HCT116 (cell line): ENCODE results near the gene RAP2A.

Source experiments
- ELF1 ChIP-seq: IDR thresholded peaks from 2 replicates; pipeline ENCODE4 v1.6.1; 2012; ENCODE audit warnings: low read depth, borderline replicate concordance
- EZH2 ChIP-seq: fragments of 200-600 bp; sonication (generic); IDR thresholded peaks from 2 replicates; pipeline ENCODE4 v1.6.1; 2017; ENCODE audit warnings: antibody characterized with exemption, mixed run types
- EZH2phosphoT487 ChIP-seq: fragments of 200-600 bp; IDR thresholded peaks from 2 replicates; pipeline ENCODE4 v1.6.1; 2018; ENCODE audit warnings: antibody characterized with exemption, borderline replicate concordance
- POLR2A ChIP-seq: IDR thresholded peaks from 2 replicates; pipeline ENCODE4 v1.7.0; 2011; ENCODE audit warnings: borderline replicate concordance; ENCODE audit not compliant: insufficient read depth, insufficient read length; ENCODE audit errors: extremely low read depth
- POLR2AphosphoS5 ChIP-seq: IDR thresholded peaks from 2 replicates; pipeline ENCODE4 v1.6.1; 2011; ENCODE audit warnings: mild to moderate bottlenecking, low read depth, low read length, moderate library complexity
- ZNF274 ChIP-seq: fragments of 200-500 bp; sonication (Bioruptor generic); IDR thresholded peaks from 2 replicates; pipeline ENCODE4 v1.6.1; 2014; ENCODE audit warnings: mild to moderate bottlenecking, low read depth, low read length, inconsistent platforms
- TF ChIP-seq, protein P1 (sequence below), 3 experiments: fragments of 200-600 bp in 1 of 3; sonication (generic) in 1 of 3; IDR thresholded peaks in 2 of 3; conservative IDR thresholded peaks in 1 of 3; 2 replicates each; pipeline ENCODE4 v1.5.1; 2012 to 2017; ENCODE audit warnings: low read depth in 2 of 3, low read length in 2 of 3, antibody characterized with exemption in 1 of 3, borderline replicate concordance in 1 of 3, control low read depth in 1 of 3, mild to moderate bottlenecking in 1 of 3, mixed read lengths in 1 of 3, mixed run types in 1 of 3, moderate library complexity in 1 of 3; ENCODE audit not compliant: insufficient read depth in 1 of 3

DNA sequence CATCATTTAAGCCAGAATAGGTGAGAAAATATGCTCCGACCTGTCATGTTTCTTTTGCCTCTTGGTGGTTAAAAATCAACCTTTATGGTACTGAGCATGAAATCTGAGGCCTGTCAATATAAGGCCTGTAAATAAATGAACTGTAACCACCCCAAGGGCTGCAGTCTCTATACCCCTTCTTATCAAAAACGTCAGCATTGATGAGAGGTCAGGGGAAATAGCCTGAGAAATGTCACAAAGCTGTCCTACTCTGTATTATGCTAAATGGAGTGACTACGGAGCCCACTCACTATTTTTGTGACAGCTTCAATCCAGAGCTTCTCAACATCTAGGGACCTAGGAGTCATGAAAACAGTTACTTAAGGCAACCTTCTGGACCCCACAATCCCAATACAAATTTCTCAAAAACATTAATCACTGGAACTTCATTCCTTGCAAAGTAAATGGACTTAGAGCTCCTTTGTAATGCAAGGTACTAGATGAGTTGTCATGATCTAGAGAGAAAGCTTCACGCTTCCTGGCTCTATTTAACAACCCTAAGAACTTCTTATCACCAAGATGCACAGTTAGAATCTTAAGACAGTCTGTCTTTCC, 2.7 kb upstream of the RAP2A start:
- TF ChIP-seq ZNF274: no peak
- no peak for TF ChIP-seq EZH2
- no peak for TF ChIP-seq POLR2A
- no peak for TF ChIP-seq EZH2phosphoT487
- TF ChIP-seq, protein P1, sequence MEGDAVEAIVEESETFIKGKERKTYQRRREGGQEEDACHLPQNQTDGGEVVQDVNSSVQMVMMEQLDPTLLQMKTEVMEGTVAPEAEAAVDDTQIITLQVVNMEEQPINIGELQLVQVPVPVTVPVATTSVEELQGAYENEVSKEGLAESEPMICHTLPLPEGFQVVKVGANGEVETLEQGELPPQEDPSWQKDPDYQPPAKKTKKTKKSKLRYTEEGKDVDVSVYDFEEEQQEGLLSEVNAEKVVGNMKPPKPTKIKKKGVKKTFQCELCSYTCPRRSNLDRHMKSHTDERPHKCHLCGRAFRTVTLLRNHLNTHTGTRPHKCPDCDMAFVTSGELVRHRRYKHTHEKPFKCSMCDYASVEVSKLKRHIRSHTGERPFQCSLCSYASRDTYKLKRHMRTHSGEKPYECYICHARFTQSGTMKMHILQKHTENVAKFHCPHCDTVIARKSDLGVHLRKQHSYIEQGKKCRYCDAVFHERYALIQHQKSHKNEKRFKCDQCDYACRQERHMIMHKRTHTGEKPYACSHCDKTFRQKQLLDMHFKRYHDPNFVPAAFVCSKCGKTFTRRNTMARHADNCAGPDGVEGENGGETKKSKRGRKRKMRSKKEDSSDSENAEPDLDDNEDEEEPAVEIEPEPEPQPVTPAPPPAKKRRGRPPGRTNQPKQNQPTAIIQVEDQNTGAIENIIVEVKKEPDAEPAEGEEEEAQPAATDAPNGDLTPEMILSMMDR (IDR thresholded peaks at IDR 0.05 in 2 of 3, conservative IDR thresholded peaks at IDR 0.05 in 1 of 3; ENCODE audit: borderline replicate concordance in 1 of 3, insufficient read depth in 1 of 3, low read depth in 2 of 3, low read length in 2 of 3): no peak
- no peak for TF ChIP-seq ELF1
- no peak for TF ChIP-seq POLR2AphosphoS5
